Measurements from ENCODE around the gene PRR19.
A peak's percentile ranks its signal among the peaks of the same experiment; 100 is the strongest.

Gene PRR19

DNA sequence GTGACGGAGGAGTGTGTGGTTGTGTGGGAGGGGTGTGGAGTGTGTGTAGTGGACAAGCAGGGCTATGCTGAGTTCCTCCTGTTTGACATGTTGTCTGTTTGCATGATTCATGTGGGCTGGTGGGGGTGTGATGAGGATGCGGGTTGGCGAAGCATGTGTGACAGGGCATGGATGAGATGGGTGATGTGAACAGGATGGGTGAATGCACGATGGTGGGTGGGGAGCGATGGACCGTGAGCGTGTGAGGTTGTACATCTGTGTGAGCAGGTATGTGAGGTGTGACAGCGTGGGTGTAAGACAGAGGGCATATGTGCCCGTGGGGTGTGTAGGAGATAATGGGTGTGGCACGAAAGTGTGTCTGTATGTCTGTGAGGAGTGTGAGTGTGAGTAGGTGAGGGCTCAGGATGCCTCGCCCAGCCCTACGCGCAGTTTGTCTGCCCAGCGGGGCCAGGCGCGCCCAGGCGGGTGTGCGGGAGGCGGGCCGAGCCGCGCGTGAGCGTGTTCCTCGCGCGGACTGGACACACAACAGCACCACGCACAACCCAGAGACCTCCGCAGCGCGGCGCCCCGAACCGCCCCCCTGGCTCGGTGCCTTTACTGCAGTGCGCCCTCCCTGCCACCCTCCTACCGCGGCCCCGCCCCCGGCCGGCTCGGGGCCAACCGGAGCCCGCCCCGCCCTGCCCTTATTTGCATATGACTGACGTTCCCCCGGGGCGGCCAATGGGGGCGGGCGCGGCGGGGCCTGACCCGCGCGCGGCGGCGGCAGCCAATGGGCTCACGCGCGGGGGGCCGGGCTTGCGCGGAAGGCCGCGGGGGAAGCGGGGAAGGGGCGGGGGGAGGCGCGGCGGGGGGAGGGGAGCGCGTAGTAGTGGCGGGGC is 18.5 kb upstream of the PRR19 start:
- DNase-seq (ENCODE audit: low spot score) = peak; percentile 95

DNA sequence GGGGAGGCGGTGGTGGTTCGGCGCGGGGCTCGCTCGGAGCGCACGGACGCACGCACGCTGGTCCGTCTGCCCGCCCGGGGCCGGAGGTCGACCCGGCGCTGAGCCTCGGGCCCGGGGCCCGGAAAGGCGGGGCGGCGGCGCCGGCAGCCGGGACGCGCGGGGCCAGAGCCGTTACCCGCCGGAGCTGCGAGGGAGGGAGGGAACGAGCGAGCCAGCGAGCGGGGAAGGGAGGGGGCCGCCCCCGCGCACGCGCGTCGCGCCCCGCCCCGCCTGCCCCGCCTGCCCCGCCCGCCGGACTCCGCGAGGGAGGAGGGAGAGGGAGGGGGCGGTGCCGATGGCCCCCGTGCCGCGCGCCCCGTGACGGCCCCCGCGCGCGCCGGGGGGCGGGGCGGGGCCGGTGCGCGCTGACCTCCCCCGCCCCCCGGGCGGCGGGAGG is 17.8 kb upstream of the PRR19 start:
- DNase-seq (ENCODE audit: low spot score) = peak; percentile 88

DNA sequence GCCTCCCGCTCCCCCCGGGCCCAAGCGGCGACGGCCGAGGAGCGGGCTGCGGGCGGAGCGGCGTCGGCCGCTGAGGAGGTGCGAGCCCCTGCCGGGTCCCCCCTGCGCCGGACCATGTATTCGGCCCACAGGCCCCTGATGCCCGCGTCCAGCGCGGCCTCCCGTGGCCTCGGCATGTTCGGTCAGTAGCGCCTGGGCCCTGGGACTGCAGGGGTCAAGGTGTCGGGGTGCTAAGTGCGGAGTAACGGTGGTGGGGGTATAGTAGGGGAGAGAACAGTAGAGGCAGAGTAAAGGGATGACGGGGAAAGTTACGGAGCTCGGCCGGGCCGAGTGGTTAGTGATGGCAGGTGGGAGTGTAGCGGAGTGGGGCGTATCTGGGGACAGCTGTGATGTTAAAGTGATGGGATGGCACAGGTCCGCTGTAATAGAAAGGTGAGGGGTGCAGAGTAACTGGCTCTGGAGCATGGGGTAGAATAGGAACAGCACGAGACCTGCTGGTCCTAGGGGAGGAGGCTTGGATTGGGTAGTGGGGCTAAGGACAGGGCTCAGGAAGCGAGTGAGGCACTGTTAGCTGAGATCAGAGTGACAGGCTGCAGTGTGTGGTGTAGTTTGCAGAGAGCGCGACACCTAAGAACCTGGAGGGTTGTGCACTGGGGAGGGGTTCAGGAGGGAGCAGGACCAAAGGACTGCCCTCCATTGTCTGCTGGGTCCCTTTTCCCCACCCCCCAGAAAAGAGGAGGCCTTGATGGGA is 17.2 kb upstream of the PRR19 start:
- no peak for DNase-seq (ENCODE audit: low spot score)

DNA sequence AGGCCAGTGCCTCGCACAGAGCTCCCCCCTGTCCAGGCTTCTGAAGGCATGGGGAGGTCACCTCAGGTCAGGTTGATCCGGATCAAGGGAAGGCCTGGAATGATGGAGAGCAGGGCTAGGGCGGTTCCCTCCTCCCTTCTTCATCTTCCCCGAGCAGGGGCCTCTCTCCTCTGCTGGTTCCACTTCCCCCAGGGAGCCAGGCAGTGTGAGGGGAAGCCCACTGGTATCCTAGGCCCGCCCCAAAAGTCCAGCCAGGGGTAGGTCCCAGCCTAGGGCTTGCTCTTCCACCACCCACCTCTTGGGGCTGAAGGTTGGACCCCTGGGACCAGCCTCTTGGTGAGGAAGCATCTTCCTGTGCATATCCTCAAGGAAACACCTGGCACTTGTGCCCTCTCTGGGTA is 16.4 kb upstream of the PRR19 start:
- no peak for DNase-seq (ENCODE audit: low spot score)

GRCh38 chr19:42285988-42286348 is 16.0 kb upstream of the PRR19 start:
- no peak for DNase-seq (ENCODE audit: low spot score)

- DNase-seq (ENCODE audit: low spot score) = no peak
Measured at GRCh38 chr19:42286349-42287016, 15.4 kb upstream of the PRR19 start.

DNA sequence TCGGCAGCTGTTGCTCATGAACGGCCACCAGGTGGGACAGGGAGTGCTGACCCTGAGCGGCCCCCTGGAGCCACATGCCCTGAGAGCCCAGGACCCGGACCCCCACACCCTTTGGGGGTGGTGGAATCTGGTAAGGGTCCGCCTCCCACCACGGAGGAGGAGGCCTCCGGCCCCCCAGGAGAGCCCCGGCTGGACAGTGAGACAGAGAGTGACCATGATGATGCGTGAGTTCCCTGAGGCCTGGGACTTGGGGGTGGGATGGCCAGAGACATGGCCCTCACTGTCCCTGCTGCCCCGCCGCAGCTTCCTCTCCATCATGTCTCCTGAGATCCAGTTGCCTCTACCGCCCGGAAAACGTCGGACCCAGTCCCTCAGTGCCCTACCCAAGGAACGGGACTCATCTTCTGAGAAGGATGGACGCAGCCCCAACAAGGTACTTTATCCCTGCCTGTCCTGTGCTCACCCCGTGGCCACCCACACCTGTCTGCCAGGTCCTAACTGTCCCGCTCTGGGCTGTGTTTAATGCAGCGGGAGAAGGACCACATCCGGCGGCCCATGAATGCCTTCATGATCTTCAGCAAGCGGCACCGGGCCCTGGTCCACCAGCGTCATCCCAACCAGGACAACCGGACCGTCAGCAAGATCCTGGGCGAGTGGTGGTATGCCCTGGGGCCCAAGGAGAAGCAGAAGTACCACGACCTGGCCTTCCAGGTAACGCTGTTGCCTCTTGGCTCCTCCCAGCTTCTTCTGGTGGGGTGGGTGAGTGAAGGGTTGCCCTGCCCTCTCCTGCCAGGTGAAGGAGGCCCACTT is 14.7 kb upstream of the PRR19 start:
- DNase-seq (ENCODE audit: low spot score) = no peak

DNA sequence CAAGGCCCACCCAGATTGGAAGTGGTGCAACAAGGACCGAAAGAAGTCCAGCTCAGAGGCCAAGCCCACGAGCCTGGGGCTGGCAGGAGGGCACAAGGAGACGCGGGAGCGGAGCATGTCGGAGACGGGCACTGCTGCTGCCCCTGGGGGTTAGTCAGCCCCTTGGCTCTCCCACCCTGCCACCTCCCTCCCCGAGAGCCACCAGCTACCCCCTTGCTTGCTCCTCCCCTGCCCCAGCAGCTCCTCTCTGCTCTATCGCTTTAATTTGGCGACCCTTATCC is 14.2 kb upstream of the PRR19 start:
- no peak for DNase-seq (ENCODE audit: low spot score)

DNA sequence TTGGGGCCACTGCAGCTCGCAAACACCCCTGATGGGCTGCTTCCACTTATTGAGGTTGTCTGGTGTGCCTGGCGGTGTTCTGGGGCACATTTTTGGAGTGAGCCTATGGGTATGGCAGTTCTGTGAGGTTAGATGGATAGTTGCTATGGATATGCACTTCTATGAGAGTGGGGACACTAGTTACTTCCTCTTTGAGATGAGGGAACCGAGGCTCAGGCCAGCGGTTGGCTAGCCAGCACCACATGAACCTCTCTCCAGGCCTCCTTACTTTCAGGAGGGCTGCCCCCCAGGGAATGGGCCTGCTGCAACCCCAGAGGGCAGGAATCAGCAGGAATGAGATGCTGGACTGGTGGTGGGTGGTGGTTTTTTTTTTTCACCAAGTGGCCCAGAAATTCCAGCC is 13.5 kb upstream of the PRR19 start:
- no peak for DNase-seq (ENCODE audit: low spot score)

- DNase-seq (ENCODE audit: low spot score) = no peak
Measured at GRCh38 chr19:42288881-42289555, 12.9 kb upstream of the PRR19 start.

- no peak for DNase-seq (ENCODE audit: low spot score)
Measured at GRCh38 chr19:42289556-42290041, 12.3 kb upstream of the PRR19 start.

GRCh38 chr19:42290136-42290522 is 11.8 kb upstream of the PRR19 start:
- no peak for DNase-seq (ENCODE audit: low spot score)

DNA sequence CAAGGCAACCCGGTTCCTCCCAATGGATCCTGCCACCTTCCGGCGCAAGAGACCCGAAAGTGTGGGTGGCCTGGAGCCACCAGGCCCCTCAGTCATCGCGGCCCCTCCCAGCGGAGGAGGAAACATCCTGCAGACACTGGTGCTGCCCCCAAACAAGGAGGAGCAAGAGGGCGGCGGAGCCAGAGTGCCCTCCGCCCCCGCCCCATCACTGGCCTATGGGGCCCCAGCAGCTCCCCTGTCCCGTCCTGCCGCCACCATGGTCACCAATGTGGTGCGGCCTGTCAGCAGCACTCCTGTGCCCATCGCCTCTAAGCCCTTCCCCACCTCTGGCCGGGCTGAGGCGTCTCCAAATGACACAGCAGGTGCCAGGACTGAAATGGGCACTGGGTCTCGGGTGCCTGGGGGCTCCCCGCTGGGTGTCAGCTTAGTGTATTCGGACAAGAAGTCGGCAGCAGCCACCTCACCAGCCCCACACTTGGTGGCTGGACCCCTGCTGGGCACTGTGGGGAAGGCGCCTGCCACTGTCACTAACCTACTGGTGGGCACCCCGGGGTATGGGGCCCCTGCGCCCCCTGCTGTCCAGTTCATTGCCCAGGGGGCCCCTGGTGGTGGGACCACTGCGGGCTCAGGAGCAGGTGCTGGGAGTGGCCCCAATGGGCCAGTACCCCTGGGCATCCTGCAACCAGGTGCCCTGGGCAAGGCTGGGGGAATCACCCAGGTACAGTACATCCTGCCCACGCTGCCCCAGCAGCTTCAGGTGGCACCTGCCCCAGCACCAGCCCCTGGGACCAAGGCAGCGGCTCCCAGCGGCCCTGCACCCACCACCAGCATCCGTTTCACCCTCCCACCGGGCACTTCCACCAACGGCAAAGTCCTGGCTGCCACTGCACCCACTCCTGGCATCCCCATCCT is 11.2 kb upstream of the PRR19 start:
- peak; percentile 46 for DNase-seq (ENCODE audit: low spot score)

GRCh38 chr19:42291435-42291810 is 10.5 kb upstream of the PRR19 start:
- peak; percentile 53 for DNase-seq (ENCODE audit: low spot score)

DNA sequence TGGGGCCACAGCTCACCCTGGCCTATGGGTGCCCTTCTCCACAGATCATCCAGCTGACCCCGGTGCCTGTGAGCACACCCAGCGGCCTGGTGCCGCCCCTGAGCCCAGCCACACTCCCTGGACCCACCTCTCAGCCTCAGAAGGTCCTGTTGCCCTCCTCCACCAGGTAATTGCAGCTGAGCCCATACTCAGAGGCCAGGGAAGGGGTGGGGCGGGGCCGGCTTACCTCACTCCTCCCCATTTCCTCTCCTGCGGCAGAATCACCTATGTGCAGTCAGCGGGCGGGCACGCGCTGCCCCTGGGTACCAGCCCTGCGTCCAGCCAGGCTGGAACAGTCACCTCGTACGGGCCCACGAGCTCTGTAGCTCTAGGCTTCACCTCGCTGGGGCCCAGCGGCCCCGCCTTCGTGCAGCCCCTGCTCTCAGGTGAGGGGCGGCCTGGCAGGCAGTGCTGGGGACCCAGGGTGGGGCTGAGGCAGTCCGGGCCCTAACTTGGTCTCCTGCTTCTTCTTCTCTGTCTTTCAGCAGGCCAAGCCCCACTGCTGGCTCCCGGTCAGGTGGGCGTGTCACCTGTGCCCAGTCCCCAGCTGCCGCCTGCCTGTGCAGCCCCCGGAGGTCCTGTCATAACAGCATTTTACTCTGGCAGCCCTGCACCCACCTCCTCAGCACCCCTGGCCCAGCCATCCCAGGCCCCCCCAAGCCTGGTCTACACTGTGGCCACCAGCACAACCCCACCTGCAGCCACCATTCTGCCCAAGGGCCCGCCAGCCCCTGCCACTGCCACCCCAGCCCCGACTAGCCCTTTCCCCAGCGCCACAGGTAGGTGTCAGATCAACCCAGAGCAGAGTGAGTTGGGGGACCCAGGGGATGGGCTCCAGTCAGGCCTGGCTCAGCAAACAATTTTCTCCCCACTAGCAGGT is 9.6 kb upstream of the PRR19 start:
- no peak for DNase-seq (ENCODE audit: low spot score)

- no peak for DNase-seq (ENCODE audit: low spot score)
Measured at GRCh38 chr19:42292963-42293362, 9.0 kb upstream of the PRR19 start.

- DNase-seq (ENCODE audit: low spot score) = peak; percentile 62
Measured at GRCh38 chr19:42293540-42293939, 8.4 kb upstream of the PRR19 start.

GRCh38 chr19:42293948-42294347 is 8.0 kb upstream of the PRR19 start:
- DNase-seq (ENCODE audit: low spot score) = no peak

GRCh38 chr19:42294471-42295137 is 7.3 kb upstream of the PRR19 start:
- DNase-seq (ENCODE audit: low spot score) = no peak

Data from iPS-NIHi11 (cell line).